Spleen (tissue), 7 donors: ENCODE data around the gene CYRIA.

Source experiments
- CTCF ChIP-seq, 11 experiments: fragments of 200-600 bp in 7 of 11; fragments of 450-650 bp in 4 of 11; sonication (generic) in 4 of 11; IDR thresholded peaks in 8 of 11; conservative IDR thresholded peaks in 3 of 11; 1 replicate in 7 of 11; 2 replicates in 4 of 11; pipeline versions ENCODE4 v1.4.0 to v1.8.0; 2016 to 2021; ENCODE audit warnings: antibody characterized with exemption in 11 of 11, inconsistent platforms in 4 of 11, mild to moderate bottlenecking in 1 of 11
- POLR2A ChIP-seq, 3 donors: fragments of 450-650 bp; IDR thresholded peaks; one replicate each; pipeline ENCODE4 v1.5.1; 2017; ENCODE audit warnings: antibody characterized with exemption in 3 of 3, mild to moderate bottlenecking in 1 of 3
- POLR2AphosphoS5 ChIP-seq, 3 donors: sonication (generic); formaldehyde crosslinking; IDR thresholded peaks; one replicate each; pipeline ENCODE4 v1.5.1; 2017; ENCODE audit warnings: antibody characterized with exemption in 3 of 3
- donor health status: DM: no; HTN: no; CAD: no; lungs with moderate emphysema.
- donor health status: DM: no; HTN: no; CAD: no.
- donor health status: DM: no; HTN: no; CAD: no.

GRCh38 chr2:16654833-16655444 lies 10.7 kb downstream of the CYRIA start:
- no peak for TF ChIP-seq CTCF (IDR thresholded peaks at IDR 0.05 in 8 of 11, conservative IDR thresholded peaks at IDR 0.05 in 3 of 11)
- no peak for TF ChIP-seq POLR2A (IDR thresholded peaks at IDR 0.05)
- TF ChIP-seq POLR2AphosphoS5 (IDR thresholded peaks at IDR 0.05): peak in 1 of 3 donors; percentile 81
